Measurements from ENCODE around the gene ATP5PF. TPM values are rescaled to one million over a fixed set of nuclear protein-coding genes. Genes with fewer than 3 reads are reported as not detected.
"Not testable (repeated sequence)": the region's sequence is repeated elsewhere in the genome, so short reads cannot be mapped to it uniquely, and the experiment has no call there.

Gene ATP5PF
- total RNA-seq, 1 experiment from 2014 or later = 132 TPM

DNA sequence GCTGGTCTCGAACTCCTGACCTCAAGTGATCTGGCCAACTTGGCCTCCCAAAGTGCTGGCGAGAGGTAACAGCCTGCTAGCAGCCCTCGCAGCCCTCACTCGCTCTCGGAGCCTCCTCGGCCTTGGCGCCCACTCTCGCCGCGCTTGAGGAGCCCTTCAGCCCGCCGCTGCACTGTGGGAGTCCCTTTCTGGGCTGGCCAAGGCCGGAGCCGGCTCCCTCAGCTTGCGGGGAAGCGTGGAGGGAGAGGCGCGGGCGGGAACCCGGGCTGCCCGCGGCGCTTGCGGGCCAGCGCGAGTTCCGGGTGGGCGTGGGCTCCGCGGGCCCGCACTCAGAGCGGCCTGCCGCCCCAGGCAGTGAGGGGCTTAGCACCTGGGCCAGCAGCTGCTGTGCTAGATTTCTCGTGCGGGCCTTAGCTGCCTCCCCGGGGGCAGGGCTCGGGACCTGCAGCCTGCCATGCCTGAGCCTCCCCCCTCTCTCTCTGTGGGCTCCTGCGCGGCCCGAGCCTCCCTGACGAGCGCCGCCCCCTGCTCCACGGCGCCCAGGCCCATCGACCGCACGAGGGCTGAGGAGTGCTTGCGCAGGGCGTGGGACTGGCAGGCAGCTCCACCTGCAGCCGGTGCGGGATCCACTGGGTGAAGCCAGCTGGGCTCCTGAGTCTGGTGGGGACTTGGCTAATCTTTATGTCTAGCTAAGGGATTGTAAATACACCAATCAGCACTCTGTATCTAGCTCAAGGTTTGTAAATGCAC, 43.6 kb upstream of the ATP5PF start:
- H3K9me3 ChIP-seq (ENCODE audit: control insufficient read depth in 1 of 2, insufficient read depth in 1 of 2, low read depth in 1 of 2, low read length in 2 of 2); H3K4me2 ChIP-seq (ENCODE audit: low read length); H4K20me1 ChIP-seq (ENCODE audit: insufficient read depth); intact Hi-C loops (cut with micrococcal nuclease); H3K4me3 ChIP-seq (replicated peaks in 1 of 2; ENCODE audit: low read depth in 1 of 2, low read length in 2 of 2); H3K27me3 ChIP-seq (ENCODE audit: insufficient read depth, low read length); H3K4me1 ChIP-seq (ENCODE audit: control insufficient read depth in 1 of 2, insufficient read depth in 2 of 2, low read length in 2 of 2); RAD21 ChIA-PET (ENCODE audit: low non-redundant PET in 1 of 2, low total read pairs in 2 of 2, uncharacterized antibody in 2 of 2, unreplicated experiment in 2 of 2); H2AFZ ChIP-seq (ENCODE audit: low read depth, low read length, poor library complexity, severe bottlenecking); ATAC-seq; DNase-seq (ENCODE audit: low read depth, low spot score); H3K27ac ChIP-seq (ENCODE audit: low read depth, low read length); POLR2A ChIA-PET; H3K9me2 ChIP-seq (ENCODE audit: insufficient read depth); H3K36me3 ChIP-seq (ENCODE audit: control insufficient read depth in 1 of 2, insufficient read depth in 2 of 2, low read length in 2 of 2); H3K79me2 ChIP-seq (ENCODE audit: insufficient read depth, low read length); H3K9ac ChIP-seq (ENCODE audit: low read length); BruUV-seq (replicated peaks): not testable (repeated sequence)
- CTCF ChIA-PET = interaction anchor here (1.8 kb wide), 1 partner anchor 24 kb away, joined by 5 read pairs; no protein-coding TSS in a partner anchor

DNA sequence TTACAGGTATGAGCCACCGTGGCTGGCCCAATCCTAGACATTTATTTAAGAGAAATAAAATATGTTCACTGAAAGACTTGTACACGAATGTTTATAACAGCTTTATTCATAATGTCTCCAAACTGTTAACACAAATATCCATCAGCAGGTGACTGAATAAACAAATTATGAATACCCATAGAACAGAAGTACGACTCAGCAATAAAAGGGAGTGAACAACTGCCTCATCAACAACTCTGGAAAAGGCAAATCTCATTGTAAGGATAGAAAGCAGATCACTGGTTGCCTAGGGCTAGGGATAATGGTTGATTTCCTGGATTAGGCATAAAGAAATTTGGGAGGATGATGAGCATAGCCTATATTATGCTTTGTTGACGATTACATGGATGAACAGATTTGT, 41.7 kb upstream of the ATP5PF start:
- H3K9me2 ChIP-seq (ENCODE audit: insufficient read depth) = no peaks in the 10 kb centered on the region
- H3K9me3 ChIP-seq (ENCODE audit: control insufficient read depth in 1 of 2, insufficient read depth in 1 of 2, low read depth in 1 of 2, low read length in 2 of 2) = no peaks in the 10 kb centered on the region
- H3K27me3 ChIP-seq (ENCODE audit: insufficient read depth, low read length) = no peaks in the 10 kb centered on the region
- POLR2A ChIA-PET = no interaction called here
- no peaks in the 10 kb centered on the region for H4K20me1 ChIP-seq (ENCODE audit: insufficient read depth)
- DNase-seq (ENCODE audit: low read depth, low spot score) = no peak
- H3K9ac ChIP-seq (ENCODE audit: low read length) = no peak overlapping the region
- no TSS peak for BruUV-seq (replicated peaks)
- no peak overlapping the region for H3K27ac ChIP-seq (ENCODE audit: low read depth, low read length)
- ATAC-seq = no peak
- intact Hi-C loops (cut with micrococcal nuclease) = no loop called here
- H3K4me1 ChIP-seq (ENCODE audit: control insufficient read depth in 1 of 2, insufficient read depth in 2 of 2, low read length in 2 of 2) = no peaks in the 10 kb centered on the region
- no peak overlapping the region for H3K4me3 ChIP-seq (replicated peaks in 1 of 2; ENCODE audit: low read depth in 1 of 2, low read length in 2 of 2)
- no peaks in the 10 kb centered on the region for H3K36me3 ChIP-seq (ENCODE audit: control insufficient read depth in 1 of 2, insufficient read depth in 2 of 2, low read length in 2 of 2)
- CTCF ChIA-PET = no interaction called here
- H3K79me2 ChIP-seq (ENCODE audit: insufficient read depth, low read length) = no peaks in the 10 kb centered on the region
- no peak overlapping the region for H3K4me2 ChIP-seq (ENCODE audit: low read length)
- H2AFZ ChIP-seq (ENCODE audit: low read depth, low read length, poor library complexity, severe bottlenecking) = no peak overlapping the region
- RAD21 ChIA-PET (ENCODE audit: low non-redundant PET in 1 of 2, low total read pairs in 2 of 2, uncharacterized antibody in 2 of 2, unreplicated experiment in 2 of 2) = no interaction called here
- TF ChIP-seq SRF (IDR thresholded peaks at IDR 0.05; ENCODE audit: low read depth) (no peak), YY1 (IDR thresholded peaks at IDR 0.05; ENCODE audit: extremely low read depth, insufficient replicate concordance, low read depth, low read length) (no peak), ELF1 (IDR thresholded peaks at IDR 0.05; ENCODE audit: borderline replicate concordance, low read depth) (no peak), EGR1 (IDR thresholded peaks at IDR 0.05; ENCODE audit: low read depth) (no peak), CEBPB (IDR thresholded peaks at IDR 0.05; ENCODE audit: low read depth) (no peak), JUND (IDR thresholded peaks at IDR 0.05) (no peak), POLR2A (IDR thresholded peaks at IDR 0.05; ENCODE audit: borderline replicate concordance, extremely low read depth, insufficient read depth, insufficient read length) (no peak), ZFX (IDR thresholded peaks at IDR 0.05) (no peak), EZH2 (IDR thresholded peaks at IDR 0.05) (no peak), CBX3 (IDR thresholded peaks at IDR 0.05; ENCODE audit: low read depth) (no peak)
- TF ChIP-seq, protein P1, sequence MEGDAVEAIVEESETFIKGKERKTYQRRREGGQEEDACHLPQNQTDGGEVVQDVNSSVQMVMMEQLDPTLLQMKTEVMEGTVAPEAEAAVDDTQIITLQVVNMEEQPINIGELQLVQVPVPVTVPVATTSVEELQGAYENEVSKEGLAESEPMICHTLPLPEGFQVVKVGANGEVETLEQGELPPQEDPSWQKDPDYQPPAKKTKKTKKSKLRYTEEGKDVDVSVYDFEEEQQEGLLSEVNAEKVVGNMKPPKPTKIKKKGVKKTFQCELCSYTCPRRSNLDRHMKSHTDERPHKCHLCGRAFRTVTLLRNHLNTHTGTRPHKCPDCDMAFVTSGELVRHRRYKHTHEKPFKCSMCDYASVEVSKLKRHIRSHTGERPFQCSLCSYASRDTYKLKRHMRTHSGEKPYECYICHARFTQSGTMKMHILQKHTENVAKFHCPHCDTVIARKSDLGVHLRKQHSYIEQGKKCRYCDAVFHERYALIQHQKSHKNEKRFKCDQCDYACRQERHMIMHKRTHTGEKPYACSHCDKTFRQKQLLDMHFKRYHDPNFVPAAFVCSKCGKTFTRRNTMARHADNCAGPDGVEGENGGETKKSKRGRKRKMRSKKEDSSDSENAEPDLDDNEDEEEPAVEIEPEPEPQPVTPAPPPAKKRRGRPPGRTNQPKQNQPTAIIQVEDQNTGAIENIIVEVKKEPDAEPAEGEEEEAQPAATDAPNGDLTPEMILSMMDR (IDR thresholded peaks at IDR 0.05 in 2 of 3, conservative IDR thresholded peaks at IDR 0.05 in 1 of 3; ENCODE audit: borderline replicate concordance in 1 of 3, insufficient read depth in 1 of 3, low read depth in 2 of 3, low read length in 2 of 3) = no peak
- TF ChIP-seq, protein P2, sequence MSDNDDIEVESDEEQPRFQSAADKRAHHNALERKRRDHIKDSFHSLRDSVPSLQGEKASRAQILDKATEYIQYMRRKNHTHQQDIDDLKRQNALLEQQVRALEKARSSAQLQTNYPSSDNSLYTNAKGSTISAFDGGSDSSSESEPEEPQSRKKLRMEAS (IDR thresholded peaks at IDR 0.05) = no peak
- TF ChIP-seq, protein P3, sequence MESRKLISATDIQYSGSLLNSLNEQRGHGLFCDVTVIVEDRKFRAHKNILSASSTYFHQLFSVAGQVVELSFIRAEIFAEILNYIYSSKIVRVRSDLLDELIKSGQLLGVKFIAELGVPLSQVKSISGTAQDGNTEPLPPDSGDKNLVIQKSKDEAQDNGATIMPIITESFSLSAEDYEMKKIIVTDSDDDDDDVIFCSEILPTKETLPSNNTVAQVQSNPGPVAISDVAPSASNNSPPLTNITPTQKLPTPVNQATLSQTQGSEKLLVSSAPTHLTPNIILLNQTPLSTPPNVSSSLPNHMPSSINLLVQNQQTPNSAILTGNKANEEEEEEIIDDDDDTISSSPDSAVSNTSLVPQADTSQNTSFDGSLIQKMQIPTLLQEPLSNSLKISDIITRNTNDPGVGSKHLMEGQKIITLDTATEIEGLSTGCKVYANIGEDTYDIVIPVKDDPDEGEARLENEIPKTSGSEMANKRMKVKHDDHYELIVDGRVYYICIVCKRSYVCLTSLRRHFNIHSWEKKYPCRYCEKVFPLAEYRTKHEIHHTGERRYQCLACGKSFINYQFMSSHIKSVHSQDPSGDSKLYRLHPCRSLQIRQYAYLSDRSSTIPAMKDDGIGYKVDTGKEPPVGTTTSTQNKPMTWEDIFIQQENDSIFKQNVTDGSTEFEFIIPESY (IDR thresholded peaks at IDR 0.05; ENCODE audit: extremely low read depth, insufficient replicate concordance, low read length) = no peak
- TF ChIP-seq, protein P4, sequence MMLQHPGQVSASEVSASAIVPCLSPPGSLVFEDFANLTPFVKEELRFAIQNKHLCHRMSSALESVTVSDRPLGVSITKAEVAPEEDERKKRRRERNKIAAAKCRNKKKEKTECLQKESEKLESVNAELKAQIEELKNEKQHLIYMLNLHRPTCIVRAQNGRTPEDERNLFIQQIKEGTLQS (IDR thresholded peaks at IDR 0.05) = no peak
